NCI-H1694 (cell line): ENCODE data around the gene SHCBP1L.

ENCODE experiments used
- DNase-seq: peaks from one replicate; lab custom pipeline; 2025; lab: John Stamatoyannopoulos, UW

Gene SHCBP1L

DNA sequence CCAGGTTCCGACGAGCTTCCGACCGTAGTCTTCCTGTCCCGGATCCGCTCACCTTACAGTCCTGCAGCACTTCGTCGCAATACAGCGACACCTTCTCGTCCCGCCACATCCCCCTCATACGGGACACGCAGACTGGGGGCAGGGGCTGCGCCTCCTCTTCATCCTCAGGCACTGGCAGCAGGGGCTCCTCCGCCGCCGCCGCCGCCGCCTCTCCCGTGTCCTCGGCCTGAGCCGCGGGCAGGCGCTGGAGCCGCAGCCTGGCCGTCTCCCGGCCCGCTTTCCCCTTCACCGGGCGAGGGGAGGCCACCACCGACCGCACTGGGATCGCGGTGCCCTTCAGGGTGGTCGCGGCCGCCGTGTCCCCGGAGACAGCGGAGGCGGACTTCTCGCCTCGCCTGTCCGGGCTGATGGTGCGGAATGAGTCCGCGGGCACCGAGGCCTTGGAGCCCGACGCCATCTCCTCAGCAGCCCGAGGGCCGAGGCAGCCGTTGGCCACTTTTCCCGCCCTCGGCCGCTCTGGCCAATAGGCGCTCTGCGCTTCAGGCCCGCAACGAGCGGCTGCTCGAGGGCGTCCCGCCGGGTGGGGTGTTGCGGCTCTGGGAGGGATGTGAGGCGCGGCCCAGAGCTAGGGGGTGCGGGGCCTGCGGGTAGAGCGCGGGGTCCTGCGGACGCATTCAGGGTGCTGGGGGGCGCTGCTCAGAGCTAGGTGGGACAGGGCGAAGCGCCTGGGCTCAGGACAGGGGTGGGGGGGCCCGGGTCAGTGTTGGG is at the start of gene SHCBP1L:
TSS of gene SHCBP1L (minus strand) at position 490 of the 768 bp plus-strand sequence. CDS start at position 457, 33 bp downstream.
- no peak for DNase-seq

DNA sequence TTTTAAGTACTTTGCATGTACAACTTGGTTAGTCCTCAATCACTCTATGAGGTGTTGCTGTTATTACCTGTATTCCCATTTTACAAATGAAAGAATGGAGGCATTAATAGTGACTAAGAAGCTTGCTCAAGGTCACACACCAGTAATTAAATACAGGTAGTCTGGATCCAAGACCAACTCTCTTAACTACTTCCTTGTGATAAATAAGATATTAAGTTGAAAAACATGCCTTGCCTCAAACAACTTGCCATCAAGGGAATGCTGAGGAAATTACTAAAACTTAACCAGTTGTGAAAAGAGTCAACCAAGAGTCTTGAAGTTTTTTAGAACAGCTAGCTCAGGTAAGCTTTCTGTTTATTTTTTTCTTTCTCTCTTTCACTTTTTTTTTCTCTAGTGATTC is 49.3 kb upstream of the SHCBP1L start:
- DNase-seq = no peak

DNA sequence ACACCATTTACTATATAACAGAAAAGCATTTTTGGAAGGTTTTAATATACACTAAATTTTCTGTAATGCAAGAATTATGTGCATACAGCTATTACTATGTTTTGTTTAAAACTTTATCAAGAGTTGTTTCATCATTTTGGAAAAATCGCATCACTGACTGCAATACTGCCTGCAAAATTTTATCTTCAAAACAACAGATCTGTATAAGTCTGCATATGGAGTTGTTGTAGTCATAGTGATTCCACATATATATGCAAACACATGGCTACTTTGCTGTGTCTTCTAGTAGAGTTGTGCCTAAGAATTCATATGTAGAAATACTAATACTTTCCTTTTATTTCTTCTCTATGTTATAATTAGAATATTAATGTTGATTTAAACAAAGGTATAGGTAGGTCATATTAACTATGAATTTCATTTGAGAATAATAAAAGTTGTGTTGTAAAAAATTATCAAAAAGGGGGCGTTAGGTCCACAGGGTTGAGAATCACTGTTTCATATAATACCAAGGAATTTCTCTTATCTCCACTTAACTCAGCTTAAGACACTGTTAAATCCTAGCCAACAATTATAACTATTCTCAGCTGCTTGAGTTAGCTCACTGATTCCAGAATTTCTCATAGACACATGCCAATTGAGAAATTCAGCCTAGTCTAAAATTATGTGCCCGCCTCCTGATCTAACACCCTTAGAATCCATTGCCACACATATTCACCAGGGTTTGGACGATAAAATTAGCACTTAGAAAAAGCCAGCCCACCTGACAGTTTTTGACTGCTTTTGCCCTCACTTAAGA is 47.4 kb upstream of the SHCBP1L start:
- DNase-seq = no peak

- DNase-seq = no peak
These were observed 45.5 kb upstream of the SHCBP1L start for GRCh38 chr1:182998482-182998881.

GRCh38 chr1:182996816-182997215 is 43.9 kb upstream of the SHCBP1L start:
- DNase-seq = no peak

DNA sequence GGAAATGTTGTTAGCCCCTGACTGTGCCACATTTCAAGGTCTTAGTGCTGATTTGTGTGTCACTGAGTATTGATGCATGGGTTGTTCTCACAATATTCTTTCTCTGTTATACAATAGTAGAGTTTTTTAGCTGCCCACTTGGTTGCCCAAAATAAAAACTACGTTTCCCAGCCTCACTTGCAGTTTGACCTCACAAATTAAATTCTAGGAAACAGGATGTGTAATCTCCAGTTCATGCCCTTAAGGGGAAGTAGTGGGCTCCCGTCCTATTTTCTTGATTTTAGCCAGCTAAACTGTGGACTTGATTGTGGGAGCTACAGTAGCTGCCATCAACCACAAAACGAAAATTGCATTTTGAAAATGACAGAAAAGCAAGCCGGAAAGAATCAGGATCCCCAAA is 42.9 kb upstream of the SHCBP1L start:
- DNase-seq = no peak

GRCh38 chr1:182993746-182994145 is 40.8 kb upstream of the SHCBP1L start:
- no peak for DNase-seq

- DNase-seq = no peak
These were observed 37.6 kb upstream of the SHCBP1L start for GRCh38 chr1:182990413-182991144.

GRCh38 chr1:182985876-182986275 is 32.9 kb upstream of the SHCBP1L start:
- no peak for DNase-seq

GRCh38 chr1:182984621-182985020 is 31.7 kb upstream of the SHCBP1L start:
- DNase-seq = no peak

DNA sequence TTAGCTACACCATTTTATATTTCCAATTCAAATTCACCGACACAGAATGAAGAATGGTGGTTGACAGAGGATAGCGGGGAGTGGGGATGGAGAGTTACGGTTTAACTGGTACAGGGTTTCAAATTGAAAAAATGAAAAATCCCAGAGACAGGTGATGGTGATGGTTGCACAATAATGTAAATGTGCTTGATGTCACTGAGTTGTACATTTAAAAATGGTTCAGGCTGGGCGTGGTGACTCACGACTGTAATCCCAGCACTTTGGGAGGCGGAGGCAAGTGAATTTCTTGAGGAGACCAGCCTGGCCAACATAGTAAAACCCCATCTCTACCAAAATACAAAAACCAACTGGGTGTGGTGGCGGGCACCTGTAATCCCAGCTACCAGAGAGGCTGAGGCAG is 31.2 kb upstream of the SHCBP1L start:
- no peak for DNase-seq

GRCh38 chr1:182978151-182978853 is 25.3 kb upstream of the SHCBP1L start:
- DNase-seq = no peak

GRCh38 chr1:182977480-182977879 is 24.5 kb upstream of the SHCBP1L start:
- no peak for DNase-seq

DNA sequence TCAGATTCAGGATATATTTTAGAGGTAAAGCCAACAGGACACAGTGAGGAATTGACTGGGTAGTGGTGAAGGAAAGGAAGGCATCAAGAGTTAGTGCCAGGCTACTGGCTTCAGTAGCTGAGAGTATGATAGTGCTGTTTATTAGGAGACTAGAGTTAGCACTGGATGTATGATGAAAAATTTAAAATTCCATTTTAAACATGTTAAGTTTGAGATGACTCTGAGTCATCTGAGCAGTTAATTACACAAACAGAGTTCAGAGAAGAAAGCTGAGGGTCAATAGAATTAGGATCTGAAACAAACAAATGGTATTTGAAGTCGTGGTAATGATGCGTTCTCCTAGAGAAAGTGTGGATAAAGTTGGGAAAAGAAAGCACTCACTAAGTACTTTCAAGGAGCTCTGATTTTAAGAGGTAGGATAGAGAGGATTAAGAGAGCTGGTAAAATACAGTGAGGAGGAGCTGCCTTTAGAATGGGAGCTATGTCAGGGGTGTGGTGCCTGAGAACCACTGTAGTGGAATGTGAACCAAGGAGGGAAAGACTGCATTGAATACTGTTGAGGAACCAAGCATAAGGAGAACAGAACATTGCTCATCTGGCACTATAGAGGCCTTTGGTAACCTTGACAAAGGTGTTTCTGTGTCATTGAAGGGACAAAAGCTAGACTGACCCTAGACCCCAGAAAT is 21.7 kb upstream of the SHCBP1L start:
- no peak for DNase-seq

DNA sequence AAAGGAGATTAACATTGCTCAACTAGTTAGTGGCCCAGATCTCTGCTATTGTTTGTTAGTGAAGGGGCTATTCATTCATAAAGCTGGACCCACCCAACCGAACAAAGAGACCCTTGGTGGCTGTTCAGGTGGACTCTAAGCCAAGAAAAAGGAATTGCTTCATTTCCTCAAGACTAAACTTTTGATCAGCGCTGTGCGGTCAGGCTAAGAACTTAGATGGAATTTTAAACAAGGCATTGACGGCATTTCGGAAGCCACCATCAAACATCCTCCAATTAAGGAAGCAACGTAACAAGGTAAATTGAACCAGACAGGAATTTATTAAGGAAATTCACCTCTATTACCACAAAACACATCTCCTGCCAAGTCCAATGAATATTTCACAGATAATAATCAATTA is 19.9 kb upstream of the SHCBP1L start:
- DNase-seq = no peak

DNA sequence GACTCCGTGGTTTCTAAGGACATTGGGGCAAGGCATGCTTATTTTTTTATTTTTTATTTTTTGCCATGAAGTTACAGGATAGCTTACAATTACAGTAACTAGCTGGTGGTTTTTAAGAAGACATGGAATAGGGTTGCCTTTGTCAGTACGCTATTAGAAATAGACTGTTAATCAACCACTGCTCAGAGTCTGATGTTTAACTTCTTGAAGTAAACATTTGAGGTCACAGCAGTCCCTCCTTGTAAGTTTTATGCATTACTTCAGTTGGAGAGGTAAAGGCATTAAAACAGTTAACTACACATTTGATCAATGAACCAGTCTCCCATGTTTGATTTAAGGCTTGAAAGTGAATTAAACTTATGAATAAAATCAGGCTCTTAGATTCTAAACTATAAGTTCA is 19.3 kb upstream of the SHCBP1L start:
- DNase-seq = no peak

- DNase-seq = no peak
These were observed 18.3 kb upstream of the SHCBP1L start for GRCh38 chr1:182971219-182971618.

DNA sequence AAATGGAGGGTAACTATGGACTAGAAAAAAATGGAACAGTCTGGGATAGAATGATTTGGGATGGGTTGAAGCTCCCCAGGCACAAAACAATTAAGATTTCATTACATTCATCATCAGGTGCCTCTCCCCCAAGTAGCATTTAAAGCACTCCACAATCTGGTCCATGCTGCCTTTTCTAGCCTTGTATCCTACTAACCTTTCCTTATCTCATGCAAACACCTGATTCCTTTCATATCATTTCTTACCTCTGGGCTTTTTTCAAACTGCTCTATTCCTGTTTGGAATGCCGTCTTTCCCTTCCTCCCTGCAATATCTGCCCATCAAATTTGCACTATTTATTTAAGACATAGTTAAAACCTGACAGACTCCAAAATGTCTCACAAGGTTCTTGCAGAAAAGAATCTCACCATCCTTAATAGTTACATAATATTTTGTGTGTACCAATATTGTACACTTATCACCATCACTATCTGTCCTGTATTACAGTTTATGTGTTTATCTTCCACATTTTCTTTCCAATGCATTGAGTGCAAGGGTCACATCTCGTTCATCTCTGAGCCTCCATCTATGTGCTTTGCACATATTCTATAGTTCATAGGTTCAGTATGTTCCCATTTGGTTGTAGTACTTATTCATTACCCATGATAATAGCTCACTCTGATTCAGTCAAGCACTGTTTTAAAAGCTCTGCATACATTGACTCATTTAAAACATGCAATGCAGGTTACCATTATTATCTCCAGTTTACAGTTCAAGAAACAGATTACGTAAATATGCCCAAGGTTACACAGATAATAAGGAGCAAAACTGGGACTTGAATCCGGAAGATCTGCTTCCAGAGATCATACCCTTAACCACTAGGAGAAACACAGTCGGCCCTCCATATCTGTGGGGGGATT is 16.1 kb upstream of the SHCBP1L start:
- no peak for DNase-seq

DNA sequence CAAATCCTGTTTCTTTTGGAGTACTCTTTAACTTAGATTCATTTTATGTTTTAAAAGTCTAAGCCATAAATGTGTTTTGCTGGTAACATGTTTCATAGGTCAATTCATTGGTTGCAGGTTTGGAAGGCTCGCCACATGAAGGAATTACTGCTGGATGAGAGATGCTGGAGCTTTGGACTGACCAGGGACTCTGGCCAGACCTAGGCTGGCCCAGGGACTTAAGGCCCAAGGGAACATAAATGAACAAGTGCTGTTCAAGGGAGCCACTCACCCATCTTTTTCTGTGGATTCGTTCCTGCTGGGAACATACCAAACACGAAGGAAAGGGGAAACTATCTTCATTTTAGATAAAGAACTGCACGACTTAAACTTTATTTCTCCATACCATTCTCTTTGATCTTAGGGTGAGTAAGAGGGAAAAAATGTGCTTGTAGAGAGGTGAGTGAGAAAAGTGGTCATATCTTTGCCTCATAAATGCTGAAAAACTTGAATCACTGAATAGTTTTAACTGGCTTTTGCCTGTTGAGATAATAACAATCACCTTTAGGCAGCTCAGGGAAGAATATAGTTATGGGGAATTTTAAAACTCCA is 15.3 kb upstream of the SHCBP1L start:
- DNase-seq = no peak

DNA sequence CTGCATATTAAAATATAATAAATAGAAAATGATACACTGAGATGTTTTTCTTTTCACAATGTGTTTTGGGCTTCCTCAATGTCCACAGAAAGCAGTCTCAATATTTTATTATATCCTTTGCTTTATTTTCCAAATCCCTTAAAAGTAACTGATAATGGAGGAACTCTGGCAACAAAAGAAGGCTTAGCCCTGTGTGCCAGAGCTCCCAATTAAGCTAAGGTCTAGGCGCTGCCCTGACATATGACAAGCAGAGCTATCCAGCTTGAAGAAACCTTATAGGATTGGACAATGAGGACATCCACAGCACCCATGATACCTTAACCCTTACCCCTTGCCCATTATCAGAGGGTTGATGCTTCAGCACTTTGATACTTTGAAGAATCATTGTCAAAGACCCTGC is 12.9 kb upstream of the SHCBP1L start:
- DNase-seq = no peak
